Uterus (tissue), 2 donors: ENCODE results near the gene TJAP1.

Experiments used
- CTCF ChIP-seq, 4 experiments: fragments of 200-600 bp in 2 of 4; fragments of 450-650 bp in 2 of 4; sonication (generic) in 2 of 4; IDR thresholded peaks; one replicate each; pipeline ENCODE4 v1.5.1; 2016 to 2019; ENCODE audit warnings: antibody characterized with exemption in 4 of 4, mild to moderate bottlenecking in 2 of 4, moderate library complexity in 1 of 4
- POLR2A ChIP-seq, 2 donors: fragments of 450-650 bp; IDR thresholded peaks; one replicate each; pipeline ENCODE4 v1.6.1; 2016; ENCODE audit warnings: antibody characterized with exemption in 2 of 2, mild to moderate bottlenecking in 1 of 2, moderate library complexity in 1 of 2

DNA sequence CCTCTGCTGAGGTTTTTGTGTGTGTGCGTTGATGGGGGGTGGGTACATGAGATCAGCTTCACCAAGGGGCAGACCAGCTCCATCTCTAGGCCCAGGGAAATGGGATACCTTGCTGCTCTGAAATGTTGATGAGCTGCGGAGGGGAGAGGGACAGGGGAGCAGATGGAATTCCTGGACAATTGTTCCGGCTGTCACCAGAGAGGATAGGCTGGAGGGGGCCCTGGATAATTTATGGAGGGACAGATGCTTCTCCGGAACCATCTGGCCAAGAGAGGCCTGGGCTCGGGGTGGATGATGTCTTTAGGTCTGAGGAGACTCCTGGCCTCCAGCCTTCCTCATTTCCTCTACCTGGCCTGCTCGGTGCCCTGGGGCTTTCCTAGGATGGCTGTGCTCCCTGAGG lies 1.9 kb upstream of the TJAP1 start:
- TF ChIP-seq CTCF (IDR thresholded peaks at IDR 0.05) (no peak), POLR2A (IDR thresholded peaks at IDR 0.05) (no peak)
